ENCODE measurements around the gene MACROD2.

DNA sequence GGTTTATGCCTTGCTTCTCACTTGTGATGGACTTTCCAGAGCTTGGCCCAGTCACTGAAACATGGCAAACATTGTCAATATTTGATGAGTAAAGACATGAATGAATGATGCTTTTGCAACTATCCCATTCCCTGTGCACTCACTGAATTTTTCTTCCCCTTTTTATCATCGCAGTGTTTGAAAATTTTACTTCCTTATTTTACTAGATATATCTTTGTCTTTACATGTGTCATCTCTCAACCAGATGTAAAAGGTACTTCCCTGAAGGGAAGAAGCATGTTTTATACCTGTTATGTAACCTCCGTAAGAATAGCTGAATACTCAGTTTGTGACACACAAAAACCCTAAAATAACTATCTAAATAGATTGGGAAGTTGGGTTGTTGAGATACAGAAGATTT lies 886.8 kb downstream of the MACROD2 start:
- TF ChIP-seq EZH2 (IDR thresholded peaks at IDR 0.05; ENCODE audit: borderline replicate concordance, low read length), result no peak
- TF ChIP-seq, protein P1, sequence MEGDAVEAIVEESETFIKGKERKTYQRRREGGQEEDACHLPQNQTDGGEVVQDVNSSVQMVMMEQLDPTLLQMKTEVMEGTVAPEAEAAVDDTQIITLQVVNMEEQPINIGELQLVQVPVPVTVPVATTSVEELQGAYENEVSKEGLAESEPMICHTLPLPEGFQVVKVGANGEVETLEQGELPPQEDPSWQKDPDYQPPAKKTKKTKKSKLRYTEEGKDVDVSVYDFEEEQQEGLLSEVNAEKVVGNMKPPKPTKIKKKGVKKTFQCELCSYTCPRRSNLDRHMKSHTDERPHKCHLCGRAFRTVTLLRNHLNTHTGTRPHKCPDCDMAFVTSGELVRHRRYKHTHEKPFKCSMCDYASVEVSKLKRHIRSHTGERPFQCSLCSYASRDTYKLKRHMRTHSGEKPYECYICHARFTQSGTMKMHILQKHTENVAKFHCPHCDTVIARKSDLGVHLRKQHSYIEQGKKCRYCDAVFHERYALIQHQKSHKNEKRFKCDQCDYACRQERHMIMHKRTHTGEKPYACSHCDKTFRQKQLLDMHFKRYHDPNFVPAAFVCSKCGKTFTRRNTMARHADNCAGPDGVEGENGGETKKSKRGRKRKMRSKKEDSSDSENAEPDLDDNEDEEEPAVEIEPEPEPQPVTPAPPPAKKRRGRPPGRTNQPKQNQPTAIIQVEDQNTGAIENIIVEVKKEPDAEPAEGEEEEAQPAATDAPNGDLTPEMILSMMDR (conservative IDR thresholded peaks at IDR 0.05 in 1 of 2, IDR thresholded peaks at IDR 0.05 in 1 of 2; ENCODE audit: extremely low read depth in 1 of 2, insufficient read depth in 1 of 2, low read depth in 1 of 2, low read length in 2 of 2), result no peak

Measured in mammary epithelial cell (primary cell).